ENCODE results near the gene STK38.
"Not testable (repeated sequence)": the region's sequence is repeated elsewhere in the genome, so short reads cannot be mapped to it uniquely, and the experiment has no call there.

The STK38 gene

DNA sequence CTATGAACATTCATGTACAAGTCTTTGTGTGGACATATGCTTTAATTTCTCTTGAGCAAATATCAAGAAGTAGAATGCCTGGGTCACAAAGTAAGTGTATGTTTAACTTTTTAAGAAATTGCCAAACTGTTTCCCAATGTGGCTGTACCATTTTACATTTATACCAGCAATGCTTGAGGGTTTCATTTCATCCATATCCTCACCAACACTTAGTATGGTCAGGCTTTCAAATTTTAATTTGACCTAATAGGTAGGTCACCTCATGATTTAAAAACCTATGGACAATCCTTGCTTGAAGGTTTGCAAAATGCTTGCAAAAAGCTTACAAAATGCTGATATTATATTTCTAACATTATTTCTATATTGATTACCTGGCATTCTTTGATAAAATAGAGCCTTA lies 27.4 kb upstream of the STK38 start:
- Mint-ChIP-seq H3K27ac (no peak overlapping the region), H3K27me3 (no peaks in the 10 kb centered on the region), H3K4me3 (no peak overlapping the region), H3K4me1 (no peaks in the 10 kb centered on the region), H3K9me3 (no peaks in the 10 kb centered on the region)
- ATAC-seq (no peak), DNase-seq (no peak)

- H3K4me3 Mint-ChIP-seq, ATAC-seq, DNase-seq, H3K27ac Mint-ChIP-seq, H3K9me3 Mint-ChIP-seq, H3K4me1 Mint-ChIP-seq, H3K27me3 Mint-ChIP-seq: not testable (repeated sequence)
Observed at GRCh38 chr6:36572353-36573311, 25.4 kb upstream of the STK38 start.

DNA sequence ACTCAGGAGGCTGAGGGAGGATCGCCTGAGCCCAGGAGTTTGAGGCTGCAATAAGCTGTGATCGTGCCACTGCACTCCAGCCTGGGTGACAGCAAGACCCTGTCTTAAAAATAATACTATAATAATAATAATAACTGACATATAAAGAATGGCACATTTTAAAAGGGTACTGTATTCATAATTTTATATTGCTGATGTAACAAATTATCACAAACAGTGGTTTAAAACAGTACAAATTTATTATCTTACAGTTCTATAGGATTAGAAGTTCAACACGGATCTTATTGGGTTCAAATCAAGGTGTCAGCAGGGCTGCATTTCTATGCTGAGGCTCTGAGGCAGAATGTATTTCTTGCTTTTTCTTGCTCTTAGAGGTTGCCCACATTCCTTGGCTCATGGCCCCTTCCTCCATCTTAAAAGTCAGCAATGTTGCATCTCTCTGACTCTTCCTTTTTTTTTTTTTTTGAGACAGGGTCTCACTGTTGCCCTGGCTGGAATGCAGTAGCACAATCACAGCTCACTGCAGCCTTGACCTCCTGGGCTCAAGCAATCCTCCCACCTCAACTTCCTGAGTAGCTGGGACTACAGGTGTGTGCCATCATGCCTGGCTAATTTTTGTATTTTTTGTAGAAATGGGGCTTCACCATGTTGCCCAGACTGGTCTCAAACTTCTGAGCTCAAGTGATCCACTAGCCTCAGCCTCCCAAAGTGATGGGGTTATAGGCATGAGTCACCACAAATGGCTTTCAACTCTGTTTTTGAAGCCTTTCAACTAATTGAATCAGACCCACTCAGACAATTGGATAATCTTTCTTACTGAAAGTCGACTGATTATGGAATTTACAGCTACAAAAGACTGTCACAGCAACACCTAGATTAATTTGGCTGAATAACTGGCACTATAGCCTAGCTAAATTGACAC lies 24.1 kb upstream of the STK38 start:
- Mint-ChIP-seq H3K4me1 (no peaks in the 10 kb centered on the region), H3K4me3 (no peak overlapping the region), H3K27ac (no peak overlapping the region), H3K9me3 (no peaks in the 10 kb centered on the region), H3K27me3 (no peaks in the 10 kb centered on the region)
- DNase-seq (no peak), ATAC-seq (no peak)

- H3K27me3 Mint-ChIP-seq: no peaks in the 10 kb centered on the region
- peak overlapping the region in 1 of 2 donors; percentile 46 for H3K27ac Mint-ChIP-seq
- H3K4me3 Mint-ChIP-seq: no peak overlapping the region
- no peaks in the 10 kb centered on the region for H3K9me3 Mint-ChIP-seq
- ATAC-seq (peak; percentile 85), DNase-seq (no peak)
- H3K4me1 Mint-ChIP-seq: no peaks in the 10 kb centered on the region
Observed at GRCh38 chr6:36570264-36570663, 23.0 kb upstream of the STK38 start.

DNA sequence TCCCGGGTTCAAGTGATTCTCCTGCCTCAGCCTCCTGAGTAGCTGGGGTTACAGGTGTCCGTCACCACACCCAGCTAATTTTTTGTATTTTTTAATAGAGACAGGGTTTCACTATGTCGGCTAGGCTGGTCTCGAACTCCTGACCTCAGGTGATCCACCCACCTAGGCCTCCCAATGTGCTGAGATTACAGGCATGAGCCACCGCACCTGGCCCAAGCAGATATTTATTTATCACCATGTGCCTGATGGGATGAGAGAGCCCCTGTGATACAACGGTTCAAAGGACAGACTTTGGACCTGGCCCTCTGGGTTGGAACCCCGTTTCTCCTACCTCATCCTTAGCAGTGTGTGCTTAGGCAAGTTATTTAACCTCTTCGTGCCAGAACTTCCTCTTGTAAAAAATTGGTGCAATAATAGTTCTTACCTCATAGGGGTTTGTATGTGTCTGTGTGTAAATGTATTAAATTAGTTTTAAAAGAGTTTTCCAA lies 19.2 kb upstream of the STK38 start:
- no peak for DNase-seq
- H3K4me1 Mint-ChIP-seq: no peaks in the 10 kb centered on the region
- no peak overlapping the region for H3K27ac Mint-ChIP-seq
- H3K9me3 Mint-ChIP-seq: no peaks in the 10 kb centered on the region
- no peaks in the 10 kb centered on the region for H3K27me3 Mint-ChIP-seq
- ATAC-seq: no peak
- no peak overlapping the region for H3K4me3 Mint-ChIP-seq

DNA sequence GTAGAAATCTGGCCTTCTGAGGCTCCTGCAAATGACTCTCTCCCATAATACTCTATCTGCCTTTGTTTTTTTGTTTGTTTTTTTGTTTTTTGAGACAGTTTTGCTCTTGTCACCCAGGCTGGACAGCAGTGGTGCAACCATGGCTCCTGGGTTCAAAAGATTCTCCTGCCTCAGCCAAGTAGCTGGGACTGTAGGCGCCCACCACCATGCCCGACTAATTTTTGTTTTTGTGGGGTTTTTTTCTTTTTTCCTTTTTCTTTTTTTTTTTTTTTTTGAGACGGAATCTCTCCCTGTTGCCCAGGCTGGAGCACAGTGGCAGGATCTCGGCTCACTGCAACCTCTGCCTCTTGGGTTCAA lies 16.6 kb upstream of the STK38 start:
- DNase-seq: no peak
- no peak for ATAC-seq
- no peaks in the 10 kb centered on the region for H3K27me3 Mint-ChIP-seq
- no peak overlapping the region for H3K4me3 Mint-ChIP-seq
- H3K27ac Mint-ChIP-seq: no peak overlapping the region
- no peaks in the 10 kb centered on the region for H3K9me3 Mint-ChIP-seq
- H3K4me1 Mint-ChIP-seq: peaks cover 5% of the 10 kb centered on the region

DNA sequence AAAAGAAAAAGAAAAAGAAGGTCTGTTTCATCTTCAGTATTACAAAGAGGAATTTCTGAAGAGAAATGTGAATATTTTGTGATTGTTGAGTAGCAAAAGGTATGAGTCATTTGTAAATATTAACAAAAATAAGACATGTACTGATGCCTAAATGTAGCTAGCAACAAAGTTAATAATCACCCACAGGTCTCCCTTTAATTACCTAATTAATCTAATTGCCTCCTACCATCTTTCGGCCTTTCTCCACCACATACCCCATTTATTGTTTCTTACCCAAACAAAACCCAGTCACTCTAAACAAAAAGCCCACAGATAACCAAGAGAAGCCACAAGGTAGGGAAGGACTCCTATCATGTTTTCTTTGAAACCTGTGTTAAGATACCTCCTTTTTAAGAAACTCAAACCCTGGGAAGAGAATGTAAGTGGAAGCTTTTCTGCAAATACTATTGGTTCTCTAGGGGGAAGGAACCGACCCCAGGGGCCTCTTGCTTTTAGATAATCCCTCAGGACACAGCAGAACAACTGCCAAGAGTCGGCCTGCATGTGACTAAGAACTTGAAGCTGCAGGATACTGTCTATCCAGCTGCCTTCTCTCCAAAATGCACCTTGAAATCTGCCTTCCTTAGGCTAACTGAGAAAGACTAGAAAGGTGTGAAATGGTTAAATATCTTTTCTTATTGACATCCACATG lies 16.1 kb upstream of the STK38 start:
- Mint-ChIP-seq H3K9me3 (no peaks in the 10 kb centered on the region), H3K27ac (no peak overlapping the region), H3K4me1 (peaks cover 6% of the 10 kb centered on the region), H3K4me3 (no peak overlapping the region), H3K27me3 (no peaks in the 10 kb centered on the region)
- DNase-seq (no peak), ATAC-seq (no peak)

DNA sequence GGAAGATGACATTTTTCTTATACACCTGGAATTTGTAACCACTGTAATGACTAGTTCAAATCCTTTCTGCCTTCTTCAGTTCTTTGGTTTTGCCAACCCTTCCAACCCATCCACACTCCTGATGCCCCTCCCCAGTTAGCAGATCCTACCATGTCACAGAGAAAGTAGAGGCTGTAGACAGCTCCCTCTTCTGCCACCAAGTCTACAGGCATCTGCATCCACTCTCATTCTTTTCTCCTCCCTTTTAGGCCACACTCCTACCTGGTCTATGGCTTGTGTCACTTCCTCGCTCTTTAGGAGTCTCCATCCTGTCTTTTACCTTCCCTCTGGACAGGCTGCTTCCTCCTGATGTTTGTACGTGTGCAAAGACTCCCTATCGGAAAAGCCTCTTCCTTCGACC lies 13.5 kb upstream of the STK38 start:
- ATAC-seq (no peak), DNase-seq (no peak)
- no peaks in the 10 kb centered on the region for H3K27me3 Mint-ChIP-seq
- H3K27ac Mint-ChIP-seq: no peak overlapping the region
- H3K9me3 Mint-ChIP-seq: no peaks in the 10 kb centered on the region
- peaks cover 6% of the 10 kb centered on the region for H3K4me1 Mint-ChIP-seq
- H3K4me3 Mint-ChIP-seq: no peak overlapping the region

- Mint-ChIP-seq H3K9me3 (no peaks in the 10 kb centered on the region), H3K27ac (no peak overlapping the region), H3K4me3 (no peak overlapping the region), H3K27me3 (no peaks in the 10 kb centered on the region), H3K4me1 (peaks cover 6% of the 10 kb centered on the region)
- DNase-seq: no peak
- no peak for ATAC-seq
Observed at GRCh38 chr6:36559011-36559793, 11.9 kb upstream of the STK38 start.

DNA sequence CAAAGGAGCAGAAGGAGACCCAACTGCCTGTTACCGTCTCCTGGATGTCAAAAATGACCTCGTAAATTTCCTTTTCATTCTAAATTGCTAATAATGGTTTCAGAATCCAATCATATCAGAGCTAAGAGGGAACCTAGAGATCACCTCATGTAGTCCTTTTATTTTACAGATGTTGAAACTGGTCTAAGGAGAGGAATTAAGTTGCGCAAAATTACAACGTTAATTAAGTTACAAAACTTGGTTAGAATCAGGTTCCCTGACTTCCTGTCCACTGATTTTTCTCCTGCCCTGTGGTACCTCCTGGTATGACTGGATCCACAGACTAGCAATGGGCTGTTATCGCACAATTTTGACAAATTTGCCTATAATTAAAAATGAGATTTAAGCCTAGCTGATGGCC lies 9.0 kb upstream of the STK38 start:
- no peak for DNase-seq
- Mint-ChIP-seq H3K27ac (no peak overlapping the region), H3K4me3 (no peak overlapping the region), H3K4me1 (peaks cover 6% of the 10 kb centered on the region), H3K27me3 (no peaks in the 10 kb centered on the region), H3K9me3 (no peaks in the 10 kb centered on the region)
- no peak for ATAC-seq

DNA sequence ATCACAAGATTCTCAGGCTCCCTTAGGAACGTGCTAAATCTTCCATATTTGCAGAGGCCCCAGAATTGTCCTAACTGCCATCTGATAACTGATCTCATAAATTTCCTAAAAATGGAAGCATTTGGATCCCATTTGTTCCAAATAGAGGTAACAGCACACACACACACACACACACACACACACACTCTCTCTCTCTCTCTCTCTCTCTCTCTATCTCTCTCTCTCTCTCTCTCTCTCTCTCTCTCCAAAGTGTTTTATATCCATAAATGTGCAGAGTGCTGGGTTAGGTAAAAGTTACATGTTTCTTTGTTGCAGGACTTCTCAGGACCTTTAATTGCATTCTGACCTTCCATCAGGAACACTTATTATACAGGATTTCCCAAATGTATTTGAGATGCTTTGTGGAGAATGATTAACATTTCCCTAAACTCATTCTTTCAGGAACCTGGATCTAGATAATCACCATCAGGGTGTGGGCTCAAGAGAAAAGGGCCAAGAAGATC lies 8.5 kb upstream of the STK38 start:
- ATAC-seq (no peak), DNase-seq (no peak)
- no peaks in the 10 kb centered on the region for H3K9me3 Mint-ChIP-seq
- no peak overlapping the region for H3K4me3 Mint-ChIP-seq
- no peak overlapping the region for H3K27ac Mint-ChIP-seq
- peaks cover 6% of the 10 kb centered on the region for H3K4me1 Mint-ChIP-seq
- no peaks in the 10 kb centered on the region for H3K27me3 Mint-ChIP-seq

- H3K4me1 Mint-ChIP-seq: peaks cover 22% of the 10 kb centered on the region
- H3K27ac Mint-ChIP-seq: no peak overlapping the region
- no peak for DNase-seq
- H3K9me3 Mint-ChIP-seq: no peaks in the 10 kb centered on the region
- no peak overlapping the region for H3K4me3 Mint-ChIP-seq
- ATAC-seq: no peak
- H3K27me3 Mint-ChIP-seq: no peaks in the 10 kb centered on the region
Observed at GRCh38 chr6:36550473-36551000, 3.3 kb upstream of the STK38 start.

DNA sequence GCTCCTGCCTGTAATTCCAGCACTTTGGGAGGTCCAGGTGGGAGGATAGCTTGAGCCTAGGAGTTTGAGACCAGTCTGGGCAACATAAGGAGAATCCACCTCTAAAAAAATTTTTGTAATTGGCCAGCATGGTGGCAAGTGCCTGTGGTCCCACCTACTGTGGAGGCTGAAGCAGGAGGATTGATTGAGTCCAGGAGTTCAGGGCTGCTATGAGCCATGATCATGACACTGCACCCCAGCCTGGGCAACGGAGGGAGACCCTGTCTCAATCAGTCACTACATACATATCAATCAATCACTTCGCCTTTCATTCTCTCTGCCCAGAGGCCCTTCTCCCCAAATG lies 1.1 kb upstream of the STK38 start:
- Mint-ChIP-seq H3K27me3 (no peaks in the 10 kb centered on the region), H3K9me3 (no peaks in the 10 kb centered on the region), H3K27ac (no peak overlapping the region), H3K4me1 (peaks cover 33% of the 10 kb centered on the region), H3K4me3 (peak overlapping the region; percentile 98)
- ATAC-seq (no peak), DNase-seq (no peak)

- H3K4me1 Mint-ChIP-seq: peaks cover 37% of the 10 kb centered on the region
- peak in 1 of 2 donors; percentile 7 for DNase-seq
- ATAC-seq: peak; percentile 11
- no peaks in the 10 kb centered on the region for H3K9me3 Mint-ChIP-seq
- peak overlapping the region in 1 of 2 donors; percentile 79 for H3K27ac Mint-ChIP-seq
- peak overlapping the region; percentile 98 for H3K4me3 Mint-ChIP-seq
- no peaks in the 10 kb centered on the region for H3K27me3 Mint-ChIP-seq
Observed at GRCh38 chr6:36547646-36548400, 544 bp upstream of the STK38 start.

Data from stimulated activated naive CD8-positive, alpha-beta T cell treated with anti-CD3 and anti-CD28 coated beads, Interleukin-15, amount 100 ng/mL, for 72 hours (primary cell).